Naive thymus-derived CD4-positive, alpha-beta T cell (primary cell): ENCODE results near the gene SYCE3. TPM values are rescaled to one million over a fixed set of nuclear protein-coding genes. Genes with fewer than 3 reads are reported as not detected.

Experiments used
- ATAC-seq: fragments of 150-1000 bp; cut with Tn5 transposase; 2 replicates; pipeline ENCODE4 v1.10.0; 2021; ENCODE audit warnings: mild to moderate bottlenecking, moderate library complexity
- CTCF ChIA-PET: fragments of 350-600 bp; sonication (Branson Sonifier 250); formaldehyde crosslinking; loops from one replicate; lab custom pipeline; 2021; ENCODE audit warnings: antibody characterized with exemption; lab: Charles Lee
- POLR2A ChIA-PET: fragments of 350-600 bp; sonication (Branson Sonifier 250); formaldehyde crosslinking; loops from one replicate; lab custom pipeline; 2021; ENCODE audit warnings: antibody characterized with exemption, inconsistent platforms; lab: Charles Lee
- DNase-seq, 9 donors: peaks; one replicate each; pipeline versions ENCODE4 v3.0.0 to v3.0.0-alpha.2; 2020 to 2022; ENCODE audit warnings: mixed read lengths in 1 of 9
- H3K27ac ChIP-seq: one replicate; pipeline ENCODE4 v1.7.0; 2013; ENCODE audit warnings: mild to moderate bottlenecking, low read depth, low read length, moderate library complexity
- H3K27me3 ChIP-seq, 2 donors: one replicate each; pipeline ENCODE4 v1.7.0; 2013; ENCODE audit warnings: low read length in 2 of 2, mild to moderate bottlenecking in 2 of 2, moderate library complexity in 2 of 2; ENCODE audit not compliant: control insufficient read depth in 2 of 2, insufficient read depth in 2 of 2
- H3K36me3 ChIP-seq, 3 experiments: 1 replicate in 2 of 3; 2 replicates in 1 of 3; pipeline ENCODE4 v1.7.0; 2013; ENCODE audit warnings: low read length in 3 of 3, mild to moderate bottlenecking in 3 of 3, moderate library complexity in 1 of 3; ENCODE audit not compliant: insufficient read depth in 3 of 3, control insufficient read depth in 2 of 3
- H3K4me1 ChIP-seq, 2 donors: one replicate each; pipeline ENCODE4 v1.7.0; 2013; ENCODE audit warnings: low read length in 2 of 2, mild to moderate bottlenecking in 2 of 2, moderate library complexity in 1 of 2; ENCODE audit not compliant: control insufficient read depth in 2 of 2, insufficient read depth in 2 of 2
- H3K4me3 ChIP-seq: 2 replicates; pipeline ENCODE4 v1.7.0; 2013; ENCODE audit warnings: mild to moderate bottlenecking, low read length
- H3K9me3 ChIP-seq, 3 experiments: 1 replicate in 2 of 3; 2 replicates in 1 of 3; pipeline ENCODE4 v1.7.0; 2013; ENCODE audit warnings: low read length in 3 of 3; ENCODE audit not compliant: control insufficient read depth in 2 of 3
- H3K27ac Mint-ChIP-seq, 9 donors: one replicate each; pipeline ENCODE4 v1.8.0; 2020 to 2022; ENCODE audit warnings: mixed read lengths in 9 of 9, mild to moderate bottlenecking in 8 of 9, moderate library complexity in 5 of 9, inconsistent platforms in 2 of 9
- H3K27me3 Mint-ChIP-seq, 5 donors: one replicate each; pipeline ENCODE4 v1.8.0; 2021 to 2022; ENCODE audit warnings: mixed read lengths in 5 of 5, mild to moderate bottlenecking in 1 of 5
- H3K36me3 Mint-ChIP-seq, 5 donors: one replicate each; pipeline ENCODE4 v1.8.0; 2020 to 2022; ENCODE audit warnings: mixed read lengths in 5 of 5, mild to moderate bottlenecking in 3 of 5, inconsistent platforms in 1 of 5
- H3K4me1 Mint-ChIP-seq, 7 donors: one replicate each; pipeline ENCODE4 v1.8.0; 2020 to 2022; ENCODE audit warnings: mixed read lengths in 7 of 7, mild to moderate bottlenecking in 3 of 7, inconsistent platforms in 1 of 7
- H3K4me3 Mint-ChIP-seq, 10 donors: one replicate each; pipeline ENCODE4 v1.8.0; 2020 to 2022; ENCODE audit warnings: mild to moderate bottlenecking in 10 of 10, mixed read lengths in 10 of 10, moderate library complexity in 6 of 10, inconsistent platforms in 2 of 10
- H3K9me3 Mint-ChIP-seq, 11 donors: one replicate each; pipeline ENCODE4 v1.8.0; 2020 to 2022; ENCODE audit warnings: mixed read lengths in 11 of 11, mild to moderate bottlenecking in 4 of 11, inconsistent platforms in 1 of 11, moderate library complexity in 1 of 11
- intact Hi-C, 2 donors: fragments of 100-400 bp; cut with micrococcal nuclease; formaldehyde crosslinking; loops; one replicate each; pipeline ENCODE4 v1.15.1; 2023
- polyA plus RNA-seq, 2 donors: library from polyadenylated mRNA; unstranded; fragments of 300-500 nt; fragmentation: Illumina TruSeq; gene quantifications; one replicate each; pipeline ENCODE4 v1.2.3, GENCODE V29; 2021
- total RNA-seq, 6 experiments: library from RNA in 5 of 6; stranded (reverse) in 5 of 6; gene quantifications; 1 replicate in 5 of 6; 2 replicates in 1 of 6; pipeline ENCODE4 v1.2.3 and lab custom pipeline; 2021 to 2026

Gene SYCE3
- total and polyA plus RNA-seq, 7 experiments from 2014 or later, result not detected

DNA sequence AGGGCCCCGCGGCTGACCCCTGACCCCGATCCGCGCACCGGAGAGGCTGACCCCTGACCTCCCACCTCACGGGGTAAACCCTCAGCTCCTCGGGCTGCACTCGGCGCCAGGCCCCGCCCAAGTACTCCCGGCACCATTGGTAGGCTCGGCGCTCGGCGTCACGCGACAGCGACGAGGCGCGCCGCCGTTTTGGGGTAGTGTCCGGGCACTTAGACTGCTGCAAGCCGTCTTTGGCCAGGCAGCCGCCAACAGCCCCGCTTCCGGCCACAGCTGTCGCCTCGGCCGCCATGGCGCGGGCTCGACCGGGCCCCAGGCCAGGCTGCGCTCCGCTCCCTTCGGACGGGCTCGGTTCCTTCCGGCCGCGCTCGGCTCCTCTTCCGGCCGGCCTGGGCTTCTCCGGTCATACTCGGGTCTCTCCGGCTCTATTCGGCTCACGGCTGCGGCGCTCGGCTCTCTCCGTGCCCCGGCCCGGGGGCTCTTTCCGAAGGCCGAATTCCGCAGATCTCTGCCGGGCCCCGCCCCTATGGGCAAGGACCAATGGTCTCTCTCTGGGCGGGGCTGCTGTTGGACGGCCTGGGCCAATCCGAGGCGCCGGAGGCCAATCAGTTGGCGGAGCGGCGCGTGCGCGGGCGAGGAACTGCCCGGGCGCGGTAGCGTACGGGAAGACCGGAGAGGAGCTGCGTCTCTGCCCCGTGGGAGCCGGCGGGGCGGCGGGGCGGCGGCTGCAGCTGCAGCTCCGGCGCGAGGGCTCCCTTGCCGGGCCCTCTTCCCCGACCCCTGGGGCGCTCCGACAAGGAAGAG is 20.0 kb upstream of the SYCE3 start, which contains the start of gene CHKB:
Gene CHKB, minus strand, starts transcription at position 357 of the 801 bp plus-strand sequence. Its CDS starts 68 bp downstream, at position 289.
- peak; percentile 95 to 99 (median 99) for DNase-seq
- Histone ChIP-seq H3K27ac (peak within 1 kb of the TSS; percentile 99), H3K36me3 (peaks cover 0 to 25% (median 0%) of the 10 kb centered on the region in 3 experiments), H3K4me1 (peaks cover 16 to 18% of the 10 kb centered on the region in 2 donors), H3K27me3 (no peaks in the 10 kb centered on the region), H3K9me3 (no peaks in the 10 kb centered on the region), H3K4me3 (peak within 1 kb of the TSS; percentile 80)
- ChIA-PET POLR2A (interaction anchor here (1.0 to 3.7 kb wide), 17 partner anchors 13 to 391 kb away, joined by 3 to 33 read pairs (median 4); partner anchors contain the start of genes ARSA, LMF2, NCAPH2 and SCO2), CTCF (interaction anchor here (2.2 kb wide), 1 partner anchor 38 kb away, joined by 8 read pairs; no protein-coding TSS in a partner anchor)
- ATAC-seq, result peak; percentile 97
- intact Hi-C loops, result loop anchor here (1.0 to 10.0 kb wide), 16 partner anchors 18 to 382 kb away; partner anchors contain the start of genes NCAPH2 (in 2 of the 2), SBF1 (in 2 of the 2), ARSA (in 1 of the 2) and MAPK11 (in 1 of the 2)
- H3K27ac Mint-ChIP-seq, result peak within 1 kb of the TSS; percentile 84 to 96 (median 96)
- peak within 1 kb of the TSS; percentile 84 to 97 (median 92) for H3K4me3 Mint-ChIP-seq
- peaks cover 0 to 12% (median 4%) of the 10 kb centered on the region in 5 donors for H3K36me3 Mint-ChIP-seq
- peaks cover under 1 to 35% (median 18%) of the 10 kb centered on the region in 7 donors for H3K4me1 Mint-ChIP-seq
- no peaks in the 10 kb centered on the region for H3K9me3 Mint-ChIP-seq
- no peaks in the 10 kb centered on the region for H3K27me3 Mint-ChIP-seq

DNA sequence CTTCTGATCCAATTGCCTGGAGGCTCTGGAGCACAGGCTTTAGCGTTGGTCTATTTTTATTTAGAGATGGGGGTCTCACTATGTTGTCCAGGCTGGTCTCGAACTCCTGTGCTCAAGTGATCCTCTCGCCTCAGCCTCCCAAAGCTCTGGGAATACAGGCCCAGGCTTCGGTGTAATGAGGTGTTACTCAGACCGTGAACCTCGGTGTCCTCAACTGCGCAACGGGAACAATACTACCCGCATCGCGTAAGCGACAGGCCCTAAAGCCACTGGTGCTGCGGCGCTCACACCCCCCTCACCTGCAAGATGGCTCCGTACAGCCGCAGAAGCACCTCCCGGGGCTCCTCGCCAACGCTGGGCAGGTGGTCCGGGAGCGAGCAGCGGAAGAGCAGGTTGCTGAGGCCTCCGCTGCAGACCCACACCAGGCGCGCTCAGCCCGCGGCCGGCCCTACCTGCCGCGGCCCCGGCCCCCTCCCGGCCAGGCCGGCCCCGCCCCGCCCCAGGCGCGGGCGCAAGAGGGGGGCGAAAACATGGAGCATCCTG is 19.3 kb upstream of the SYCE3 start:
- Mint-ChIP-seq H3K27ac (peak overlapping the region; percentile 84 to 96 (median 93)), H3K9me3 (no peaks in the 10 kb centered on the region), H3K4me3 (peak overlapping the region; percentile 84 to 97 (median 92)), H3K27me3 (no peaks in the 10 kb centered on the region), H3K4me1 (peaks cover 5 to 40% (median 22%) of the 10 kb centered on the region in 7 donors), H3K36me3 (peaks cover 0 to 12% (median 4%) of the 10 kb centered on the region in 5 donors)
- ATAC-seq (no peak), DNase-seq (peak in 1 of 9 donors; percentile 34)
- Histone ChIP-seq H3K4me3 (peak overlapping the region; percentile 80), H3K9me3 (no peaks in the 10 kb centered on the region), H3K4me1 (peaks cover 16 to 18% of the 10 kb centered on the region in 2 donors), H3K36me3 (peaks cover 0 to 25% (median 0%) of the 10 kb centered on the region in 3 experiments), H3K27ac (peak overlapping the region; percentile 99), H3K27me3 (no peaks in the 10 kb centered on the region)
- CTCF ChIA-PET, result interaction anchor here (2.2 kb wide), 1 partner anchor 39 kb away, joined by 8 read pairs; no protein-coding TSS in a partner anchor
- intact Hi-C loops, result loop anchor here (1.0 to 10.0 kb wide), 12 partner anchors 20 to 381 kb away; partner anchors contain the start of genes NCAPH2 (in 2 of the 2), ARSA (in 1 of the 2), MAPK11 (in 1 of the 2) and SBF1 (in 1 of the 2)
- POLR2A ChIA-PET, result interaction anchor here (0.6 to 3.7 kb wide), 17 partner anchors 13 to 390 kb away, joined by 3 to 33 read pairs (median 4); partner anchors contain the start of genes ARSA, LMF2, NCAPH2 and SCO2

DNA sequence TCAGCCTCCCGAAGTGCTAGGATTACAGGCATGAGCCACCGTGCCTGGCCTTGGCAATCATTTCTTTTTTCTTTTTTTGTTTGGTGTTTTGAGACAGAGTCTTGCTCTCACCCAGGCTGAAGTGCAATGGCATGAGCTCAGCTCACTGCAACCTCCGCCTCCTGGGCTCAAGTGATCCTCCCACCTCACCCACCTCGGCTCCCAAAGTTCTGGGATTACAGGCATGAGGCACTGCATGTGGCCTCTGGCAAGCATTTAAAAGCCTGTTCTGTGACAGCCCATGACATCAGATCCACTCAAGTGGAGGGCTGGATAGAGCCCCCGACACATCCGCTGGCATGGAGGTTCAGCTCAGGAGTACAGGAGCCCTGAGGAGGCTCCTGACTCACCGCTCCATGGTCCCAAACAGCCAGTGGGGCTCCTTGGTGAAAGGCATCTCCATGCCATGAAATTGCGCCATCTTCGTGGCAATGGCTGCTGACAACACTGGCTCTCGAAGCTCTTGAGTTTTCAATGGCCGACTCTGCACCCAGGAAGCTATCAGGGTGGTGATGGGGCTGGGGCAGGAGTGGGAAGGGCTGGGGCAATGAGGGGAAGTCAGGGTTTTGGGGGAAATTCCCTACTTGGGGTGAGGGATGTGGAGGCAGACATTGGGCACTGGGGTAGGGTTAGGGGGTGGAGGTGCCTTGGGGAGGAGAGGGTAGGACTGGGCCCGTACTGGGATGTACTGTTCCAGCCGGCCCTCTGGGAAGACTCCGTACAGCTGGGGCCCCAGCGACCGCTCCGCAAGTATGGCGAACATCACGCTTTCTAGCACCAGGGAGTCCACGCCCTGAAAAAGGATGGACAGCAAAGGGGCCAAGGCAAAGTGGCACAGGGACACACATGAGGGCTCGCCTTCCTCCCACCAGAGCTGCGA is 18.6 kb upstream of the SYCE3 start:
- peaks cover 0 to 12% (median 4%) of the 10 kb centered on the region in 5 donors for H3K36me3 Mint-ChIP-seq
- no peaks in the 10 kb centered on the region for H3K9me3 Mint-ChIP-seq
- H3K4me3 ChIP-seq, result peak overlapping the region; percentile 80
- ChIA-PET POLR2A (interaction anchor here (0.6 to 3.7 kb wide), 13 partner anchors 12 to 96 kb away, joined by 3 to 33 read pairs (median 5); partner anchors contain the start of genes SCO2 and SYCE3), CTCF (interaction anchor here (0.8 to 2.2 kb wide), 2 partner anchors 39 to 256 kb away, joined by 3 to 8 read pairs; no protein-coding TSS in a partner anchor)
- ATAC-seq (no peak), DNase-seq (no peak)
- H3K36me3 ChIP-seq, result peaks cover 0 to 29% (median 0%) of the 10 kb centered on the region in 3 experiments
- H3K27ac ChIP-seq, result peak overlapping the region; percentile 99
- H3K9me3 ChIP-seq, result no peaks in the 10 kb centered on the region
- peak overlapping the region; percentile 81 to 92 (median 87) for H3K4me3 Mint-ChIP-seq
- H3K27me3 Mint-ChIP-seq, result no peaks in the 10 kb centered on the region
- H3K4me1 ChIP-seq, result peaks cover 16 to 18% of the 10 kb centered on the region in 2 donors
- no peaks in the 10 kb centered on the region for H3K27me3 ChIP-seq
- intact Hi-C loops, result loop anchor here in 1 of 2 donors (10.0 kb wide), 1 partner anchor 306 kb away; the partner anchor contains the start of gene MAPK11
- H3K4me1 Mint-ChIP-seq, result peaks cover 5 to 40% (median 24%) of the 10 kb centered on the region in 7 donors
- H3K27ac Mint-ChIP-seq, result peak overlapping the region; percentile 28 to 96 (median 87)

- Histone ChIP-seq H3K27me3 (no peaks in the 10 kb centered on the region), H3K9me3 (no peaks in the 10 kb centered on the region), H3K4me3 (no peak overlapping the region), H3K4me1 (peaks cover 16 to 18% of the 10 kb centered on the region in 2 donors), H3K36me3 (peaks cover 0 to 34% (median 0%) of the 10 kb centered on the region in 3 experiments), H3K27ac (no peak overlapping the region)
- Mint-ChIP-seq H3K36me3 (peaks cover 0 to 12% (median 4%) of the 10 kb centered on the region in 5 donors), H3K27me3 (no peaks in the 10 kb centered on the region), H3K4me3 (peak overlapping the region in 2 of 10 donors; percentile 37 to 73), H3K9me3 (no peaks in the 10 kb centered on the region), H3K27ac (peak overlapping the region in 3 of 9 donors; percentile 26 to 43 (median 43)), H3K4me1 (peaks cover 5 to 33% (median 24%) of the 10 kb centered on the region in 7 donors)
- ChIA-PET POLR2A (interaction anchor here (1.0 to 1.5 kb wide), 2 partner anchors 30 to 54 kb away, joined by 3 to 4 read pairs; partner anchors contain the start of gene SCO2), CTCF (no interaction called here)
- ATAC-seq (no peak), DNase-seq (no peak)
- intact Hi-C loops, result loop anchor here in 1 of 2 donors (10.0 kb wide), 1 partner anchor 305 kb away; the partner anchor contains the start of gene MAPK11
Observed at GRCh38 chr22:50579752-50580151, 17.0 kb upstream of the SYCE3 start.

DNA sequence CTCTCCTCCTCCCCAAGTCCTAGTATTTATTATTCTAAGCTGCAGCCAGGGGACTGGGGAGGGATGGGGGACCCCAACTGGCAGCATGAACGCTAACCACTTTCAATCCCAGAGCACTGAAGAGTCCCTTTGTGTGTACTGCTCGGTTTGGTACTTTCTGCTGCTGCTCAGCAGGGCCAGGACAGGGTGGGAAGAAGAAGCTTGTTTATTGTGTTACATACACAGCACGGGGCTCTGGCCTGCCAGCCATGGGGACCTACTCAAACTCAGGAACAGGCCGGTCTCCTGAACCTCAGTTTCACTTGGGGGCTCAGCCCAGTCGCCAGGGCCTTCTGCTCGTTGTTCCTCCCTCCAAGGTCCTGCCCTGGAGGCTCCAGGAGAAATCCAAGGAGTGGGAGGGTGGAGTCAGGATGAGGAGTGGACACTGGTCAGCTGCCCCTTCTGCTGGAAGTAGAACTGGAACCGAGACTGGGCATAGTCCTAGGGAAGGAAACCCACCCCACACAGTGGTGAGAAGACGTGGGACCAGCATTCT is 16.1 kb upstream of the SYCE3 start:
- no peaks in the 10 kb centered on the region for H3K27me3 ChIP-seq
- Mint-ChIP-seq H3K27me3 (no peaks in the 10 kb centered on the region), H3K4me3 (no peak overlapping the region), H3K4me1 (peaks cover 5 to 31% (median 23%) of the 10 kb centered on the region in 7 donors), H3K9me3 (no peaks in the 10 kb centered on the region), H3K36me3 (peaks cover 0 to 12% (median 4%) of the 10 kb centered on the region in 5 donors), H3K27ac (no peak overlapping the region)
- peaks cover 0 to 34% (median 0%) of the 10 kb centered on the region in 3 experiments for H3K36me3 ChIP-seq
- H3K4me1 ChIP-seq, result peaks cover 16% of the 10 kb centered on the region in 2 donors
- intact Hi-C loops, result no loop called here
- DNase-seq (no peak), ATAC-seq (no peak)
- POLR2A ChIA-PET, result interaction anchor here (0.6 to 1.5 kb wide), 4 partner anchors 14 to 53 kb away, joined by 3 to 9 read pairs (median 4); partner anchors contain the start of genes SCO2 and SYCE3
- CTCF ChIA-PET, result interaction anchor here (0.8 kb wide), 1 partner anchor 16 kb away, joined by 3 read pairs; the partner anchor contains the start of gene SYCE3
- H3K9me3 ChIP-seq, result no peaks in the 10 kb centered on the region
- no peak overlapping the region for H3K27ac ChIP-seq
- H3K4me3 ChIP-seq, result no peak overlapping the region
